ENCODE results near the gene CLIP2. TPM values are rescaled to one million over a fixed set of nuclear protein-coding genes. Genes with fewer than 3 reads are reported as not detected.

The CLIP2 gene
- total and polyA plus RNA-seq, 2 of the 8 experiments (the other 6 are each of a cell fraction or from before 2014, with no cell fraction given): 8.3 to 41.5 TPM

DNA sequence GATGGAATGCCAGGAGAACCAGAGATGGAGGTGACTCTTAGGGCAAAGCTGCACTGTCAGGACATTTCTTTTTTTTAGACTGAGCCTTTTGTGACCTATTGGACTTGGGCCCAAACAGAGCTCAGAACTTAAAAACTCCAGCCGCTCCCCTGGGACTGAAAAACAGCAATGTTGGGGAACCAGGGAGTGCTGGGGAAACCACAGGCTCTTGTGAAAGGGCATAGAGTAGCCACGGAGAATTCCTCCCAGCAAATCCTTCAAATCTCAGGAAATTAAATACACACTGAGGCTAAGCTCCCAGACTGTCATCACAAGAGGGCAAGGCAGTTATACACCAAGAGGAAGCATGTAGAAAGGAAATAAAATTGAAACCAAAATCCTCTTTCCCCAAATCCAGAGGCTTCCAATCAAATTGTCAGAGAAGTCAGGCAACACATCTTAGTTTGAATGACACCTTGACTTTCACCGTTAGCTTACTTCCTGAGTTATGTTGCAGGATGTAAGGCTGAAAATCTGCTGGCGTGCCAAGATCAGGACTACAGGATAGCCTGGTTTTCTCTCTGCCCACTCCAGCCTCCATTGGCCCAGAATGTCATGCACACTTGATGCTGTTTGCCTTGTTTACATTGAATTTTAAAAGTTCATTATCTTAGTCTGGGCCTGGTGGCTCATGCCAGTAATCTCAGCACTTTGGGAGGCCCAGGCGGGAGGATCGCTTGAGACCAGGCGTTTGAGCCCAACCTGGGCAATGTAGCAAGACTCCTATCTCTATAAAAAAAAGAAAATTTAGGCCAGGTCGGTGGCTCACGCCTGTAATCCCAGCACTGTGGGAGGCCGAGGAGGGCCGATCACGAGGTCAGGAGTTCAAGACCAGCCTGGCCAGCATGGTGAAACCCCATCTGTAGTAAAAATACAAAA, 32.5 kb upstream of the CLIP2 start (continued):
- TF ChIP-seq, protein P1, sequence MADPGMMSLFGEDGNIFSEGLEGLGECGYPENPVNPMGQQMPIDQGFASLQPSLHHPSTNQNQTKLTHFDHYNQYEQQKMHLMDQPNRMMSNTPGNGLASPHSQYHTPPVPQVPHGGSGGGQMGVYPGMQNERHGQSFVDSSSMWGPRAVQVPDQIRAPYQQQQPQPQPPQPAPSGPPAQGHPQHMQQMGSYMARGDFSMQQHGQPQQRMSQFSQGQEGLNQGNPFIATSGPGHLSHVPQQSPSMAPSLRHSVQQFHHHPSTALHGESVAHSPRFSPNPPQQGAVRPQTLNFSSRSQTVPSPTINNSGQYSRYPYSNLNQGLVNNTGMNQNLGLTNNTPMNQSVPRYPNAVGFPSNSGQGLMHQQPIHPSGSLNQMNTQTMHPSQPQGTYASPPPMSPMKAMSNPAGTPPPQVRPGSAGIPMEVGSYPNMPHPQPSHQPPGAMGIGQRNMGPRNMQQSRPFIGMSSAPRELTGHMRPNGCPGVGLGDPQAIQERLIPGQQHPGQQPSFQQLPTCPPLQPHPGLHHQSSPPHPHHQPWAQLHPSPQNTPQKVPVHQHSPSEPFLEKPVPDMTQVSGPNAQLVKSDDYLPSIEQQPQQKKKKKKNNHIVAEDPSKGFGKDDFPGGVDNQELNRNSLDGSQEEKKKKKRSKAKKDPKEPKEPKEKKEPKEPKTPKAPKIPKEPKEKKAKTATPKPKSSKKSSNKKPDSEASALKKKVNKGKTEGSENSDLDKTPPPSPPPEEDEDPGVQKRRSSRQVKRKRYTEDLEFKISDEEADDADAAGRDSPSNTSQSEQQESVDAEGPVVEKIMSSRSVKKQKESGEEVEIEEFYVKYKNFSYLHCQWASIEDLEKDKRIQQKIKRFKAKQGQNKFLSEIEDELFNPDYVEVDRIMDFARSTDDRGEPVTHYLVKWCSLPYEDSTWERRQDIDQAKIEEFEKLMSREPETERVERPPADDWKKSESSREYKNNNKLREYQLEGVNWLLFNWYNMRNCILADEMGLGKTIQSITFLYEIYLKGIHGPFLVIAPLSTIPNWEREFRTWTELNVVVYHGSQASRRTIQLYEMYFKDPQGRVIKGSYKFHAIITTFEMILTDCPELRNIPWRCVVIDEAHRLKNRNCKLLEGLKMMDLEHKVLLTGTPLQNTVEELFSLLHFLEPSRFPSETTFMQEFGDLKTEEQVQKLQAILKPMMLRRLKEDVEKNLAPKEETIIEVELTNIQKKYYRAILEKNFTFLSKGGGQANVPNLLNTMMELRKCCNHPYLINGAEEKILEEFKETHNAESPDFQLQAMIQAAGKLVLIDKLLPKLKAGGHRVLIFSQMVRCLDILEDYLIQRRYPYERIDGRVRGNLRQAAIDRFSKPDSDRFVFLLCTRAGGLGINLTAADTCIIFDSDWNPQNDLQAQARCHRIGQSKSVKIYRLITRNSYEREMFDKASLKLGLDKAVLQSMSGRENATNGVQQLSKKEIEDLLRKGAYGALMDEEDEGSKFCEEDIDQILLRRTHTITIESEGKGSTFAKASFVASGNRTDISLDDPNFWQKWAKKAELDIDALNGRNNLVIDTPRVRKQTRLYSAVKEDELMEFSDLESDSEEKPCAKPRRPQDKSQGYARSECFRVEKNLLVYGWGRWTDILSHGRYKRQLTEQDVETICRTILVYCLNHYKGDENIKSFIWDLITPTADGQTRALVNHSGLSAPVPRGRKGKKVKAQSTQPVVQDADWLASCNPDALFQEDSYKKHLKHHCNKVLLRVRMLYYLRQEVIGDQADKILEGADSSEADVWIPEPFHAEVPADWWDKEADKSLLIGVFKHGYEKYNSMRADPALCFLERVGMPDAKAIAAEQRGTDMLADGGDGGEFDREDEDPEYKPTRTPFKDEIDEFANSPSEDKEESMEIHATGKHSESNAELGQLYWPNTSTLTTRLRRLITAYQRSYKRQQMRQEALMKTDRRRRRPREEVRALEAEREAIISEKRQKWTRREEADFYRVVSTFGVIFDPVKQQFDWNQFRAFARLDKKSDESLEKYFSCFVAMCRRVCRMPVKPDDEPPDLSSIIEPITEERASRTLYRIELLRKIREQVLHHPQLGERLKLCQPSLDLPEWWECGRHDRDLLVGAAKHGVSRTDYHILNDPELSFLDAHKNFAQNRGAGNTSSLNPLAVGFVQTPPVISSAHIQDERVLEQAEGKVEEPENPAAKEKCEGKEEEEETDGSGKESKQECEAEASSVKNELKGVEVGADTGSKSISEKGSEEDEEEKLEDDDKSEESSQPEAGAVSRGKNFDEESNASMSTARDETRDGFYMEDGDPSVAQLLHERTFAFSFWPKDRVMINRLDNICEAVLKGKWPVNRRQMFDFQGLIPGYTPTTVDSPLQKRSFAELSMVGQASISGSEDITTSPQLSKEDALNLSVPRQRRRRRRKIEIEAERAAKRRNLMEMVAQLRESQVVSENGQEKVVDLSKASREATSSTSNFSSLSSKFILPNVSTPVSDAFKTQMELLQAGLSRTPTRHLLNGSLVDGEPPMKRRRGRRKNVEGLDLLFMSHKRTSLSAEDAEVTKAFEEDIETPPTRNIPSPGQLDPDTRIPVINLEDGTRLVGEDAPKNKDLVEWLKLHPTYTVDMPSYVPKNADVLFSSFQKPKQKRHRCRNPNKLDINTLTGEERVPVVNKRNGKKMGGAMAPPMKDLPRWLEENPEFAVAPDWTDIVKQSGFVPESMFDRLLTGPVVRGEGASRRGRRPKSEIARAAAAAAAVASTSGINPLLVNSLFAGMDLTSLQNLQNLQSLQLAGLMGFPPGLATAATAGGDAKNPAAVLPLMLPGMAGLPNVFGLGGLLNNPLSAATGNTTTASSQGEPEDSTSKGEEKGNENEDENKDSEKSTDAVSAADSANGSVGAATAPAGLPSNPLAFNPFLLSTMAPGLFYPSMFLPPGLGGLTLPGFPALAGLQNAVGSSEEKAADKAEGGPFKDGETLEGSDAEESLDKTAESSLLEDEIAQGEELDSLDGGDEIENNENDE (IDR thresholded peaks at IDR 0.05; ENCODE audit: insufficient replicate concordance, low read length): no peak
